ENCODE measurements around the gene HIGD1C.

- no peak for TF ChIP-seq JUND (IDR thresholded peaks at IDR 0.05; ENCODE audit: low read length)
- no peak for TF ChIP-seq SP1 (IDR thresholded peaks at IDR 0.05; ENCODE audit: low read depth, low read length)
These were observed 34.8 kb downstream of the HIGD1C start for GRCh38 chr12:50986966-50987737.

All from H1 (cell line).